Fibroblast of villous mesenchyme (primary cell): ENCODE data around the gene CRYGN. TPM values are rescaled to one million over a fixed set of nuclear protein-coding genes. Genes with fewer than 3 reads are reported as not detected.

Source experiments
- DNase-seq: peaks from one replicate; pipeline ENCODE4 v3.0.0-alpha.2; 2010; ENCODE audit warnings: low read depth
- H3K4me3 ChIP-seq: 2 replicates; pipeline ENCODE4 v1.5.1; 2011; ENCODE audit warnings: low read depth, mild to moderate bottlenecking, low read length
- CTCF ChIP-seq: IDR thresholded peaks from 2 replicates; pipeline ENCODE4 v1.5.1; 2012; ENCODE audit warnings: low read depth, mild to moderate bottlenecking, low read length; ENCODE audit not compliant: insufficient read depth
- total RNA-seq: library from RNA; depleted of rRNA; stranded (reverse); fragments of >200 nt; gene quantifications from 2 replicates; pipeline ENCODE4 v1.2.3, GENCODE V29; 2012

Gene CRYGN
- total RNA-seq, 1 donor, result under 0.01 TPM

GRCh38 chr7:151469281-151469680 lies 29.3 kb upstream of the CRYGN start:
- H3K4me3 ChIP-seq, result no peak overlapping the region
- TF ChIP-seq CTCF, result no peak
- DNase-seq, result no peak

GRCh38 chr7:151468217-151469018 lies 28.5 kb upstream of the CRYGN start:
- no peak overlapping the region for H3K4me3 ChIP-seq
- no peak for DNase-seq
- TF ChIP-seq CTCF, result no peak

DNA sequence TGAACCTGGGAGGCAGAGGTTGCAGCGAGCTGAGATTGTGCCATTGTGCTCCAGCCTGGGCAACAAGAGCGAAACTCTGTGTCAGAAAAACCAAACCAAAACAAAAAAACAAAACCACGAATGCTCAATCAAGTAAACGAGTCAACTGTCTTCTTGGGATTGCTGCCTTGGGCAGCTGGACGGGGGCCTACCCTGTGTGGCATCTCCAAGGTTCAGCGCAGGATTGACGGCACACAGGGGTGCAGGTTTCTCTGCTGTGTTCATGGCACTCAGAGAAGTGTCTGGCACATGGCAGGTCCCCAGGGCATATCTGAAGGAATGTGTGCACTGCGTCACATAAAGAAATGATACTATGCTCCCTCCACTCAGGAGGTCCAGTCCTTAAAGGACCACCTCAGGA lies 25.2 kb upstream of the CRYGN start:
- no peak for DNase-seq
- H3K4me3 ChIP-seq, result no peak overlapping the region
- no peak for TF ChIP-seq CTCF

DNA sequence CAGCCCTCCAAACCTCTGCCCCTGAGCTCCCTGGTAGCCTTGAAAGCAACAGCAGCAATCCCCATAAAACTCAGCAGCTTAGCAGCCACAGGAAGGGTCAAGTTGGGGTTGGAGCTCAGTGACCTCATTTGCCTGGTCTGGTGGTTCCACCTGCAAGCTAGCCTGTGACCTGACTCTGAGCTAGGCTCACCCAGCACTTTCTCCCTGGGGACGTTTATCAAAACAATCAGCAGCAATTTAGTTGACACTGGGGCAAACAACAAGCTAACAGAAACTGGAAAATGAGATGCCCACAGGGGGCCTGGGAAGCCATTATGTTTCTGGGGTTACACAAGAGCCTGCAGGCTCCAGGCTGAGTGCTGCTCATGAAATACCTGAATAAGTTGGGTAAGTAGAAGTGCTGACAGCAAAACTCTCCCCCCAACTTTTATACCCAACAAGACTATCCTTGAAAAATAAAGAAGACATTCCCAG lies 22.4 kb upstream of the CRYGN start:
- no peak overlapping the region for H3K4me3 ChIP-seq
- no peak for TF ChIP-seq CTCF
- DNase-seq, result peak; percentile 37

GRCh38 chr7:151461942-151462230 lies 21.9 kb upstream of the CRYGN start:
- DNase-seq, result no peak
- H3K4me3 ChIP-seq, result no peak overlapping the region
- no peak for TF ChIP-seq CTCF

DNA sequence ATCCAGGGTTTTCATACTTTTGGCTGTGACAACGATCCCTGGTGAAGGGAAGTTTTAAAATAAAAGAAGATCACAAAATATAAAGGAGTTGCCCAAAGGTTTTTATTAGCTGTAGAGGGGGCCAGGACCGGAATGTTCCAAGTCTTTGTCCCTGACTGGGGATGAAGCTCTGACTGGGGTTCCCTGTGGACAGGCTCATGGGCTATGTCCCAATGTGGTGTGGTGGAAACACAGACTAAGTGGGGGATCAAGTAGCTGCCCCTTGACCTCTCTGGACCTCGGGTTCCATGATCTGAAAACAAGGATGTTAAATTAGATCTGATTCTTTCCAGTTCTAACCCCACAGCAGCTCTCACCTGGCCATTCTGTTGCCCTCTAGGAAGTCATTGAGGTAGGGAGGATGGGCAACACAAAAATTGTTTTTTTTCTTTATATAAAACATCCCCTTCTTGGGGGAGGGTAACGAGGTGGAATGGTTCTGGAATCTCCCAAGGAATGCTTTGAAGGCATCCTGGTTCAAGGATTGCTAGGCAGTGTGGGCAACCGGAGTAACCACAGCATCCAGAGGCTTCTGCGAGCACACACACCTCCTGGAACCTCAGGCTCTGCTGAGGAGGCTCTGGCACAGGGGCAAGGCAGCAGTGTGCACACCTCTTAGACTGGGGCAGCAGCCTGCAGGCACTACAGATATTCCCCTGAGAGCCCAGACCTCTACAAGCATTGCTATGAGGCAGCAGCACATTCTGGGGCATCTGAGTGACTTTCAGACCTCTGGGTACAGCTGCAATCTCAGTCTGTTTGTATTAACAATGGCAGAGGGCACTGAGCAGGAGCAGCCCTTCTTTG lies 21.4 kb upstream of the CRYGN start:
- no peak for DNase-seq

More for the DNA sequence above, 21.4 kb upstream of the CRYGN start:
- TF ChIP-seq CTCF, result no peak
- no peak overlapping the region for H3K4me3 ChIP-seq
